ENCODE results near the gene MRPL14. TPM values are rescaled to one million over a fixed set of nuclear protein-coding genes. Genes with fewer than 3 reads are reported as not detected.

The MRPL14 gene
- total and polyA plus RNA-seq, 4 donors, result 70.8 to 219 (median 101) TPM

DNA sequence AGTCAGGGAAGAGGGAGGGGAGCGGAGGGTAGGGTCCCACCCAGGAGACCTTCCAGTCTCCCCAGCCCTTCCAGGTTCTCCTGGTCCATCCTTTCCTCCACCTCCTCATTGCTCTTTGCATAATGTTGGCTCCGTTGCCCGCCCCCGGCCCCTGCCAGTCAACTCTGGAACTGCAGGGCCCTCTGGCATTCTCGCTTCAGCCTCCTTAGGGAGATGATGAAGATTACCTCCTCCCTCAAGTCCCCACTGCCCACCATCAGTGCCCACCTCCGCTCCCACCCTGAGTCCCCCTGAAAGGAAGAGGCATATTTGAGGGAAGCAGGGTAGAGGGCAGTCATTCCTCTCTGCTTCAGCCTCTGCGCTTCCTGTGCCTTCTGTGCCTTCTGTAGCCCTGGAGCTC is 8.6 kb upstream of the MRPL14 start:
- ATAC-seq (ENCODE audit: insufficient read depth, low FRiP score) (no peak), DNase-seq (no peak)
- Histone ChIP-seq H3K9me3 (ENCODE audit: control insufficient read depth in 4 of 4, insufficient read depth in 3 of 4, low read length in 3 of 4) (no peaks in the 10 kb centered on the region), H3K27ac (ENCODE audit: low read depth in 1 of 2, low read length in 1 of 2) (no peak overlapping the region), H3K4me1 (ENCODE audit: control insufficient read depth in 5 of 5, insufficient read depth in 5 of 5, low read length in 5 of 5) (peaks cover 0 to 38% (median 4%) of the 10 kb centered on the region in 5 donors), H3K27me3 (ENCODE audit: control insufficient read depth in 3 of 3, insufficient read depth in 3 of 3, low read length in 2 of 3) (no peaks in the 10 kb centered on the region), H3K9ac (ENCODE audit: insufficient read depth in 1 of 2, low read length in 2 of 2) (no peak overlapping the region), H3K36me3 (ENCODE audit: control insufficient read depth in 4 of 4, insufficient read depth in 4 of 4, low read length in 4 of 4) (peaks cover 0 to 42% (median 12%) of the 10 kb centered on the region in 4 donors), H3K4me3 (no peak overlapping the region)
- TF ChIP-seq, protein P1, sequence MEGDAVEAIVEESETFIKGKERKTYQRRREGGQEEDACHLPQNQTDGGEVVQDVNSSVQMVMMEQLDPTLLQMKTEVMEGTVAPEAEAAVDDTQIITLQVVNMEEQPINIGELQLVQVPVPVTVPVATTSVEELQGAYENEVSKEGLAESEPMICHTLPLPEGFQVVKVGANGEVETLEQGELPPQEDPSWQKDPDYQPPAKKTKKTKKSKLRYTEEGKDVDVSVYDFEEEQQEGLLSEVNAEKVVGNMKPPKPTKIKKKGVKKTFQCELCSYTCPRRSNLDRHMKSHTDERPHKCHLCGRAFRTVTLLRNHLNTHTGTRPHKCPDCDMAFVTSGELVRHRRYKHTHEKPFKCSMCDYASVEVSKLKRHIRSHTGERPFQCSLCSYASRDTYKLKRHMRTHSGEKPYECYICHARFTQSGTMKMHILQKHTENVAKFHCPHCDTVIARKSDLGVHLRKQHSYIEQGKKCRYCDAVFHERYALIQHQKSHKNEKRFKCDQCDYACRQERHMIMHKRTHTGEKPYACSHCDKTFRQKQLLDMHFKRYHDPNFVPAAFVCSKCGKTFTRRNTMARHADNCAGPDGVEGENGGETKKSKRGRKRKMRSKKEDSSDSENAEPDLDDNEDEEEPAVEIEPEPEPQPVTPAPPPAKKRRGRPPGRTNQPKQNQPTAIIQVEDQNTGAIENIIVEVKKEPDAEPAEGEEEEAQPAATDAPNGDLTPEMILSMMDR (IDR thresholded peaks at IDR 0.05; ENCODE audit: control extremely low read depth, extremely low read depth), result no peak
- WGBS, 2 donors, result 92 to 96% methylated on average over 7 of the region's 7 CpGs

DNA sequence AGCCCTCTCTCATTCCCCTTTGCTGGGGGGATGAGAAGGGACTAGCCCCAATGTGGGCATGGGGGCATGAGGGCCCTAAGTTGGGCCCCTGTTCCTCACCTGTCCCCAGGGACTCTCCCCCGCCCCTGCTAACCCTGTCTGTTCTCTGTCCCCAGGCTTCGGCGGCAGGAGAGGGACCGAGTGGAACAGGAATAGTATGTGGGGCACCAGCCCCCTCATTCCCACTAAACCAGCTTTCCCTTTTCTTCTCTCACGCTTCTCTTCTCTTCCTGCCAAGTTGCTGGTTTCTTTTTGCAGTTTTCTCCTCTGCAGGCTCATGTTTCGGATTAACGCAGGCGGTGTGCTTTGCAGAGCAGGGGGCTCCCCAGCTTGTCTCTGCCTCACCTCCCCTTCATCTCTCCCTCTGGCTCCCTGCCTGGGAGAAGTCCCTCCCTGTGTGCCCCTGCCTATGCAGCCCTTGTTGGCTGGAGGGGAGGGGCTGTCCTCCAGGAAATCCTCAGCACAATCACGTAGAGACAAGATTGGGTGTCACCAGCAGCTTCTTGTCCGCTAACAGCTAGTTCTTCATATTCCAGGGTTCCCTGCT is 8.0 kb upstream of the MRPL14 start:
- WGBS, 2 donors, result 88 to 90% methylated on average over 10 of the region's 10 CpGs
- Histone ChIP-seq H3K27me3 (ENCODE audit: control insufficient read depth in 3 of 3, insufficient read depth in 3 of 3, low read length in 2 of 3) (no peaks in the 10 kb centered on the region), H3K9ac (ENCODE audit: insufficient read depth in 1 of 2, low read length in 2 of 2) (no peak overlapping the region), H3K36me3 (ENCODE audit: control insufficient read depth in 4 of 4, insufficient read depth in 4 of 4, low read length in 4 of 4) (peaks cover 0 to 35% (median 7%) of the 10 kb centered on the region in 4 donors), H3K9me3 (ENCODE audit: control insufficient read depth in 4 of 4, insufficient read depth in 3 of 4, low read length in 3 of 4) (no peaks in the 10 kb centered on the region), H3K4me3 (no peak overlapping the region), H3K27ac (ENCODE audit: low read depth in 1 of 2, low read length in 1 of 2) (no peak overlapping the region), H3K4me1 (ENCODE audit: control insufficient read depth in 5 of 5, insufficient read depth in 5 of 5, low read length in 5 of 5) (peaks cover 0 to 38% (median 4%) of the 10 kb centered on the region in 5 donors)
- TF ChIP-seq, protein P1 (IDR thresholded peaks at IDR 0.05; ENCODE audit: control extremely low read depth, extremely low read depth), result no peak
- peak; percentile 87 to 93 (median 90) for DNase-seq
- no peak for ATAC-seq (ENCODE audit: insufficient read depth, low FRiP score)

DNA sequence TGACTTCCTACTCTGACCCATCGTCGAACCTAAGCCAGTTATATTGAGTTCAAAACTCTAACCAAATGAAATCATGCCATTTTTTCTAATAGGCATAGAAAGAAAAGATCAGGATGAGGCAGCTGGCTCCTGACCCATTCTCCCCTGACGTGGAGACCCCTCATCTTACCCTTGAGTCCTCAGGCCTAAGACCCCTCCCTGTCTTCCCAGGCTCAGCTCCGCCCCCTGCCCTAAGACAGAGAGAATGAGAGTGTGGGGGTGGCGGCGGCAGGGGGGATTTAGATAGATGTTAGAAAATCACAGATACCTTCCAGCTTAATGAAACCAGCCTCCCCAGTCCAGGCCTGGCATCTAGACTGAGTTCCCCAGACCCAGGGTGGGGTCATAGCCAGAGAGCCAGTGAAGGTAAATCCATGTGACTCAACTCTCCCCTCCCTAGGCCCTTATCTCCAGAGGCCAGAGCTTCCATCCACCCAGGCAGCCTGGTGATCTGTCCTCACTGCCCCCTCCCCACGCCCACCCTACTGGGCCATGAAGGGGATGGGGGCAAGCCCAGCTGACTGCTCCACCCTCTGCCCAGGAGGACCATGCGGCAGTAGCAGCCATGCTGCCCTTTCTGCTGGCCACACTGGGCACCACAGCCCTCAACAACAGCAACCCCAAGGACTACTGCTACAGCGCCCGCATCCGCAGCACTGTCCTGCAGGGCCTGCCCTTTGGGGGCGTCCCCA is 6.9 kb upstream of the MRPL14 start:
- Histone ChIP-seq H3K9me3 (ENCODE audit: control insufficient read depth in 4 of 4, insufficient read depth in 3 of 4, low read length in 3 of 4) (no peaks in the 10 kb centered on the region), H3K9ac (ENCODE audit: insufficient read depth in 1 of 2, low read length in 2 of 2) (peak overlapping the region in 1 of 2 donors; percentile 2), H3K4me3 (no peak overlapping the region), H3K27me3 (ENCODE audit: control insufficient read depth in 3 of 3, insufficient read depth in 3 of 3, low read length in 2 of 3) (no peaks in the 10 kb centered on the region), H3K36me3 (ENCODE audit: control insufficient read depth in 4 of 4, insufficient read depth in 4 of 4, low read length in 4 of 4) (peaks cover 0 to 25% (median 6%) of the 10 kb centered on the region in 4 donors), H3K4me1 (ENCODE audit: control insufficient read depth in 5 of 5, insufficient read depth in 5 of 5, low read length in 5 of 5) (peaks cover 0 to 38% (median 4%) of the 10 kb centered on the region in 5 donors), H3K27ac (ENCODE audit: low read depth in 1 of 2, low read length in 1 of 2) (peak overlapping the region in 1 of 2 donors; percentile 8)
- TF ChIP-seq, protein P1 (IDR thresholded peaks at IDR 0.05; ENCODE audit: control extremely low read depth, extremely low read depth), result no peak
- DNase-seq (no peak), ATAC-seq (ENCODE audit: insufficient read depth, low FRiP score) (no peak)
- WGBS, 2 donors, result 86 to 92% methylated on average over 12 of the region's 12 CpGs

Measured in lung (tissue), 12 donors.